CD4-positive, alpha-beta memory T cell (primary cell): ENCODE results near the gene SLC4A5. TPM values are rescaled to one million over a fixed set of nuclear protein-coding genes. Genes with fewer than 3 reads are reported as not detected.

Experiments
- CTCF ChIA-PET: fragments of 350-600 bp; sonication (Branson Sonifier 250); formaldehyde crosslinking; loops from one replicate; lab custom pipeline; 2021; ENCODE audit warnings: inconsistent platforms; ENCODE audit not compliant: partially characterized antibody; lab: Charles Lee
- POLR2A ChIA-PET: fragments of 350-600 bp; sonication (Branson Sonifier 250); formaldehyde crosslinking; loops from one replicate; lab custom pipeline; 2021; ENCODE audit not compliant: partially characterized antibody; lab: Charles Lee
- DNase-seq, 5 donors: peaks; one replicate each; pipeline versions ENCODE4 v3.0.0 to v3.0.0-alpha.2; 2020 to 2022; ENCODE audit warnings: mixed read lengths in 1 of 5
- H3K27ac ChIP-seq: one replicate; pipeline ENCODE4 v1.7.0; 2013; ENCODE audit warnings: low read depth, low read length
- H3K27me3 ChIP-seq: 2 replicates; pipeline ENCODE4 v1.7.0; 2013; ENCODE audit warnings: mild to moderate bottlenecking, low read length, moderate library complexity; ENCODE audit not compliant: insufficient read depth
- H3K36me3 ChIP-seq: 2 replicates; pipeline ENCODE4 v1.7.0; 2013; ENCODE audit warnings: mild to moderate bottlenecking, low read length, moderate library complexity; ENCODE audit not compliant: insufficient read depth
- H3K4me1 ChIP-seq: 2 replicates; pipeline ENCODE4 v1.7.0; 2013; ENCODE audit warnings: mild to moderate bottlenecking, low read length, moderate library complexity; ENCODE audit not compliant: insufficient read depth
- H3K4me3 ChIP-seq, 2 donors: one replicate each; pipeline ENCODE4 v1.7.0; 2013; ENCODE audit warnings: low read length in 2 of 2, mild to moderate bottlenecking in 1 of 2
- H3K9me3 ChIP-seq, 2 donors: one replicate each; pipeline ENCODE4 v1.7.0; 2013; ENCODE audit warnings: low read length in 2 of 2, control low read depth in 1 of 2; ENCODE audit not compliant: control insufficient read depth in 1 of 2
- H3K27ac Mint-ChIP-seq, 7 donors: one replicate each; pipeline ENCODE4 v1.8.0; 2020 to 2021; ENCODE audit warnings: mixed read lengths in 7 of 7, mild to moderate bottlenecking in 6 of 7, inconsistent platforms in 3 of 7, moderate library complexity in 3 of 7
- H3K27me3 Mint-ChIP-seq, 2 donors: one replicate each; pipeline ENCODE4 v1.8.0; 2020 to 2021; ENCODE audit warnings: mixed read lengths in 2 of 2
- H3K36me3 Mint-ChIP-seq, 2 donors: one replicate each; pipeline ENCODE4 v1.8.0; 2020 to 2021; ENCODE audit warnings: mixed read lengths in 2 of 2, inconsistent platforms in 1 of 2, mild to moderate bottlenecking in 1 of 2
- H3K4me1 Mint-ChIP-seq, 4 donors: one replicate each; pipeline ENCODE4 v1.8.0; 2020 to 2021; ENCODE audit warnings: mixed read lengths in 4 of 4, mild to moderate bottlenecking in 1 of 4
- H3K4me3 Mint-ChIP-seq, 8 donors: one replicate each; pipeline ENCODE4 v1.8.0; 2020 to 2021; ENCODE audit warnings: mixed read lengths in 8 of 8, mild to moderate bottlenecking in 7 of 8, moderate library complexity in 6 of 8, inconsistent platforms in 3 of 8
- H3K9me3 Mint-ChIP-seq, 8 donors: one replicate each; pipeline ENCODE4 v1.8.0; 2020 to 2021; ENCODE audit warnings: mixed read lengths in 8 of 8, mild to moderate bottlenecking in 5 of 8, inconsistent platforms in 3 of 8, moderate library complexity in 1 of 8
- intact Hi-C: fragments of 100-400 bp; cut with micrococcal nuclease; formaldehyde crosslinking; loops from one replicate; pipeline ENCODE4 v1.15.1; 2023
- polyA plus RNA-seq, 2 donors: library from polyadenylated mRNA; unstranded; fragments of 300-500 nt; fragmentation: Illumina TruSeq; gene quantifications; one replicate each; pipeline ENCODE4 v1.2.3, GENCODE V29; 2021
- total RNA-seq, 2 experiments: library from RNA; stranded (reverse); gene quantifications; one replicate each; pipeline ENCODE4 v1.2.3, GENCODE V29; 2021

The SLC4A5 gene
- total and polyA plus RNA-seq, 4 experiments from 2014 or later: 0.25 to 11.5 (median 7.2) TPM

GRCh38 chr2:74387346-74387745, 44.1 kb upstream of the SLC4A5 start:
- ChIA-PET POLR2A (no interaction called here), CTCF (interaction anchor here (1.2 kb wide), 1 partner anchor 52 kb away, joined by 3 read pairs; no protein-coding TSS in a partner anchor)
- H3K4me1 Mint-ChIP-seq: peaks cover 6 to 15% (median 9%) of the 10 kb centered on the region in 4 donors

GRCh38 chr2:74385396-74385795, 42.2 kb upstream of the SLC4A5 start:
- H3K36me3 ChIP-seq: peaks cover 3% of the 10 kb centered on the region
- H3K4me3 ChIP-seq: no peak overlapping the region
- H3K9me3 ChIP-seq: no peaks in the 10 kb centered on the region
- ChIA-PET CTCF (interaction anchor here (1.2 kb wide), 1 partner anchor 50 kb away, joined by 4 read pairs; no protein-coding TSS in a partner anchor), POLR2A (no interaction called here)
- Mint-ChIP-seq H3K4me3 (no peak overlapping the region), H3K4me1 (peaks cover 10 to 25% (median 16%) of the 10 kb centered on the region in 4 donors), H3K36me3 (peaks cover 3 to 15% of the 10 kb centered on the region in 2 donors), H3K9me3 (no peaks in the 10 kb centered on the region), H3K27ac (no peak overlapping the region), H3K27me3 (no peaks in the 10 kb centered on the region)
- H3K4me1 ChIP-seq: peaks cover 35% of the 10 kb centered on the region
- no peak overlapping the region for H3K27ac ChIP-seq
- intact Hi-C loops: no loop called here
- DNase-seq: no peak
- H3K27me3 ChIP-seq: no peaks in the 10 kb centered on the region

More at GRCh38 chr2:74387346-74387745, 44.1 kb upstream of the SLC4A5 start:
- Mint-ChIP-seq H3K27me3 (no peaks in the 10 kb centered on the region), H3K9me3 (no peaks in the 10 kb centered on the region), H3K4me3 (no peak overlapping the region), H3K27ac (no peak overlapping the region), H3K36me3 (peaks cover 3 to 13% of the 10 kb centered on the region in 2 donors)
- no peak for DNase-seq
- no peak overlapping the region for H3K4me3 ChIP-seq
- no peak overlapping the region for H3K27ac ChIP-seq
- intact Hi-C loops: no loop called here
- H3K9me3 ChIP-seq: no peaks in the 10 kb centered on the region
- no peaks in the 10 kb centered on the region for H3K36me3 ChIP-seq
- H3K27me3 ChIP-seq: no peaks in the 10 kb centered on the region
- H3K4me1 ChIP-seq: peaks cover 27% of the 10 kb centered on the region

GRCh38 chr2:74384051-74384450, 40.8 kb upstream of the SLC4A5 start:
- Histone ChIP-seq H3K36me3 (peaks cover 3% of the 10 kb centered on the region), H3K4me3 (no peak overlapping the region), H3K9me3 (no peaks in the 10 kb centered on the region), H3K27ac (no peak overlapping the region), H3K4me1 (peaks cover 33% of the 10 kb centered on the region), H3K27me3 (no peaks in the 10 kb centered on the region)
- ChIA-PET CTCF (no interaction called here), POLR2A (no interaction called here)
- no peak for DNase-seq
- H3K4me3 Mint-ChIP-seq: no peak overlapping the region
- H3K9me3 Mint-ChIP-seq: no peaks in the 10 kb centered on the region
- peaks cover 3 to 17% of the 10 kb centered on the region in 2 donors for H3K36me3 Mint-ChIP-seq
- peak overlapping the region in 1 of 7 donors; percentile 8 for H3K27ac Mint-ChIP-seq
- H3K4me1 Mint-ChIP-seq: peaks cover 18 to 37% (median 25%) of the 10 kb centered on the region in 4 donors
- intact Hi-C loops: no loop called here
- H3K27me3 Mint-ChIP-seq: no peaks in the 10 kb centered on the region

GRCh38 chr2:74383254-74383653, 40.0 kb upstream of the SLC4A5 start:
- H3K27ac Mint-ChIP-seq: peak overlapping the region in 2 of 7 donors; percentile 1 to 44
- peaks cover 21 to 41% (median 30%) of the 10 kb centered on the region in 4 donors for H3K4me1 Mint-ChIP-seq
- Histone ChIP-seq H3K27me3 (no peaks in the 10 kb centered on the region), H3K9me3 (no peaks in the 10 kb centered on the region), H3K36me3 (peaks cover 3% of the 10 kb centered on the region), H3K4me1 (peaks cover 28% of the 10 kb centered on the region), H3K4me3 (no peak overlapping the region), H3K27ac (no peak overlapping the region)
- intact Hi-C loops: no loop called here
- POLR2A ChIA-PET: interaction anchor here (1.0 kb wide), 1 partner anchor 9 kb away, joined by 6 read pairs; no protein-coding TSS in a partner anchor
- no peak overlapping the region for H3K4me3 Mint-ChIP-seq
- no peak for DNase-seq
- H3K36me3 Mint-ChIP-seq: peaks cover 7 to 23% of the 10 kb centered on the region in 2 donors
- no peaks in the 10 kb centered on the region for H3K27me3 Mint-ChIP-seq
- H3K9me3 Mint-ChIP-seq: no peaks in the 10 kb centered on the region
- CTCF ChIA-PET: interaction anchor here (2.3 kb wide), 1 partner anchor 8 kb away, joined by 9 read pairs; no protein-coding TSS in a partner anchor

- H3K36me3 Mint-ChIP-seq: peaks cover 18 to 35% of the 10 kb centered on the region in 2 donors
- Histone ChIP-seq H3K9me3 (no peaks in the 10 kb centered on the region), H3K36me3 (peaks cover 15% of the 10 kb centered on the region), H3K27ac (no peak overlapping the region), H3K4me3 (no peak overlapping the region), H3K4me1 (peaks cover 28% of the 10 kb centered on the region), H3K27me3 (no peaks in the 10 kb centered on the region)
- H3K27ac Mint-ChIP-seq: peak overlapping the region in 4 of 7 donors; percentile 18 to 90 (median 60)
- DNase-seq: no peak
- ChIA-PET CTCF (interaction anchor here (1.2 to 2.3 kb wide), 2 partner anchors 9 to 208 kb away, joined by 3 to 9 read pairs; no protein-coding TSS in a partner anchor), POLR2A (no interaction called here)
- peak overlapping the region in 1 of 8 donors; percentile 37 for H3K4me3 Mint-ChIP-seq
- no peaks in the 10 kb centered on the region for H3K9me3 Mint-ChIP-seq
- intact Hi-C loops: no loop called here
- peaks cover 21 to 41% (median 31%) of the 10 kb centered on the region in 4 donors for H3K4me1 Mint-ChIP-seq
- H3K27me3 Mint-ChIP-seq: no peaks in the 10 kb centered on the region
Measured at GRCh38 chr2:74381751-74382150, 38.5 kb upstream of the SLC4A5 start.

GRCh38 chr2:74379851-74380789, 36.9 kb upstream of the SLC4A5 start, which contains the start of gene DCTN1:
Gene DCTN1 (minus strand): TSS chr2:74380311. CDS start chr2:74380037, 274 bp downstream.
- Mint-ChIP-seq H3K9me3 (no peaks in the 10 kb centered on the region), H3K4me3 (peak within 1 kb of the TSS; percentile 13 to 83 (median 62)), H3K4me1 (peaks cover 21 to 41% (median 33%) of the 10 kb centered on the region in 4 donors), H3K36me3 (peaks cover 26 to 47% of the 10 kb centered on the region in 2 donors), H3K27me3 (no peaks in the 10 kb centered on the region), H3K27ac (peak within 1 kb of the TSS in 6 of 7 donors; percentile 20 to 81 (median 75))
- peaks cover 28% of the 10 kb centered on the region for H3K4me1 ChIP-seq
- peak within 1 kb of the TSS in 1 of 2 donors; percentile 16 for H3K4me3 ChIP-seq
- no peaks in the 10 kb centered on the region for H3K27me3 ChIP-seq
- peak in 2 of 5 donors; percentile 5 to 9 for DNase-seq
- ChIA-PET CTCF (interaction anchor here (1.2 kb wide), 1 partner anchor 11 kb away, joined by 4 read pairs; no protein-coding TSS in a partner anchor), POLR2A (no interaction called here)
- H3K27ac ChIP-seq: no peak within 1 kb of the TSS
- H3K9me3 ChIP-seq: no peaks in the 10 kb centered on the region
- H3K36me3 ChIP-seq: peaks cover 21% of the 10 kb centered on the region
- intact Hi-C loops: no loop called here

GRCh38 chr2:74378007-74378406, 34.8 kb upstream of the SLC4A5 start:
- H3K4me1 Mint-ChIP-seq: peaks cover 22 to 38% (median 32%) of the 10 kb centered on the region in 4 donors
- Histone ChIP-seq H3K4me1 (peaks cover 28% of the 10 kb centered on the region), H3K4me3 (no peak overlapping the region), H3K27me3 (no peaks in the 10 kb centered on the region), H3K9me3 (no peaks in the 10 kb centered on the region), H3K27ac (no peak overlapping the region), H3K36me3 (peaks cover 21% of the 10 kb centered on the region)
- H3K27ac Mint-ChIP-seq: no peak overlapping the region
- H3K4me3 Mint-ChIP-seq: no peak overlapping the region
- no peaks in the 10 kb centered on the region for H3K27me3 Mint-ChIP-seq
- H3K9me3 Mint-ChIP-seq: no peaks in the 10 kb centered on the region
- H3K36me3 Mint-ChIP-seq: peaks cover 26 to 49% of the 10 kb centered on the region in 2 donors
- POLR2A ChIA-PET: no interaction called here
- no peak for DNase-seq
- CTCF ChIA-PET: no interaction called here
- intact Hi-C loops: no loop called here
